IMR-90 (cell line): ENCODE results near the gene C1orf56.

Experiments used
- CEBPB ChIP-seq: IDR thresholded peaks from 2 replicates; pipeline ENCODE4 v1.6.1; 2012; ENCODE audit warnings: low read depth, low read length, improper control_type of control experiment
- MXI1 ChIP-seq: IDR thresholded peaks from 2 replicates; pipeline ENCODE4 v1.6.1; 2012; ENCODE audit warnings: low read depth, mild to moderate bottlenecking, low read length, moderate library complexity, borderline replicate concordance
- POLR2A ChIP-seq: IDR thresholded peaks from 2 replicates; pipeline ENCODE4 v1.6.1; 2012; ENCODE audit warnings: mild to moderate bottlenecking, low read depth, low read length
- RFX5 ChIP-seq: IDR thresholded peaks from 2 replicates; pipeline ENCODE4 v1.8.0; 2012; ENCODE audit warnings: low read depth, mild to moderate bottlenecking, low read length, moderate library complexity
- TF ChIP-seq, protein P1 (sequence below): conservative IDR thresholded peaks from 2 replicates; pipeline ENCODE4 v1.5.1; 2012; ENCODE audit warnings: mild to moderate bottlenecking, low read depth, low read length, improper control_type of control experiment

DNA sequence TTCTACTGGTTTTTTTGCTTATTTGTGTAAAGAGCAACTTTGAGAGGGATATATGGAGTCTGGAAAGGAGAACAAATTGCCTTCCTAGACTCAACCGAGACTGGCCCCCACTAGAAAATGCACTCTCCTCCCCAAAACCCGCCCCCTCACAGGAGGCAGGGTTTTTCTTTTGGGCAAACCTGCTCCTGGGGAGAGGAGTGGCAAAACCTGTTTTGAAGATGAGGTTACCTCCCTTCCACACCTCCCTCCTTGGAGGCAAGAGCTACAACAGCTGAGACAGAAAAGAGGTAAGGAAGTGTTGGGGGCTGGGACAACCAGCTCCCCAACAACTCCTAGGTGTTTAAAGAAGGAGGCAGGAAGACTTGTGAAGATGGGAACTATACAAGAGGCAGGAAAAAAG lies 11.2 kb upstream of the C1orf56 start, which contains the start of gene BNIPL:
- TF ChIP-seq RFX5: no peak
- TF ChIP-seq, protein P1, sequence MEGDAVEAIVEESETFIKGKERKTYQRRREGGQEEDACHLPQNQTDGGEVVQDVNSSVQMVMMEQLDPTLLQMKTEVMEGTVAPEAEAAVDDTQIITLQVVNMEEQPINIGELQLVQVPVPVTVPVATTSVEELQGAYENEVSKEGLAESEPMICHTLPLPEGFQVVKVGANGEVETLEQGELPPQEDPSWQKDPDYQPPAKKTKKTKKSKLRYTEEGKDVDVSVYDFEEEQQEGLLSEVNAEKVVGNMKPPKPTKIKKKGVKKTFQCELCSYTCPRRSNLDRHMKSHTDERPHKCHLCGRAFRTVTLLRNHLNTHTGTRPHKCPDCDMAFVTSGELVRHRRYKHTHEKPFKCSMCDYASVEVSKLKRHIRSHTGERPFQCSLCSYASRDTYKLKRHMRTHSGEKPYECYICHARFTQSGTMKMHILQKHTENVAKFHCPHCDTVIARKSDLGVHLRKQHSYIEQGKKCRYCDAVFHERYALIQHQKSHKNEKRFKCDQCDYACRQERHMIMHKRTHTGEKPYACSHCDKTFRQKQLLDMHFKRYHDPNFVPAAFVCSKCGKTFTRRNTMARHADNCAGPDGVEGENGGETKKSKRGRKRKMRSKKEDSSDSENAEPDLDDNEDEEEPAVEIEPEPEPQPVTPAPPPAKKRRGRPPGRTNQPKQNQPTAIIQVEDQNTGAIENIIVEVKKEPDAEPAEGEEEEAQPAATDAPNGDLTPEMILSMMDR: no peak
- no peak for TF ChIP-seq POLR2A
- no peak for TF ChIP-seq CEBPB
- no peak for TF ChIP-seq MXI1
